DMS153 (cell line): Measurements from ENCODE around the gene SPATA25.

Experiments used
- DNase-seq: peaks from one replicate; lab custom pipeline; 2025; lab: John Stamatoyannopoulos, UW

SPATA25 gene

DNA sequence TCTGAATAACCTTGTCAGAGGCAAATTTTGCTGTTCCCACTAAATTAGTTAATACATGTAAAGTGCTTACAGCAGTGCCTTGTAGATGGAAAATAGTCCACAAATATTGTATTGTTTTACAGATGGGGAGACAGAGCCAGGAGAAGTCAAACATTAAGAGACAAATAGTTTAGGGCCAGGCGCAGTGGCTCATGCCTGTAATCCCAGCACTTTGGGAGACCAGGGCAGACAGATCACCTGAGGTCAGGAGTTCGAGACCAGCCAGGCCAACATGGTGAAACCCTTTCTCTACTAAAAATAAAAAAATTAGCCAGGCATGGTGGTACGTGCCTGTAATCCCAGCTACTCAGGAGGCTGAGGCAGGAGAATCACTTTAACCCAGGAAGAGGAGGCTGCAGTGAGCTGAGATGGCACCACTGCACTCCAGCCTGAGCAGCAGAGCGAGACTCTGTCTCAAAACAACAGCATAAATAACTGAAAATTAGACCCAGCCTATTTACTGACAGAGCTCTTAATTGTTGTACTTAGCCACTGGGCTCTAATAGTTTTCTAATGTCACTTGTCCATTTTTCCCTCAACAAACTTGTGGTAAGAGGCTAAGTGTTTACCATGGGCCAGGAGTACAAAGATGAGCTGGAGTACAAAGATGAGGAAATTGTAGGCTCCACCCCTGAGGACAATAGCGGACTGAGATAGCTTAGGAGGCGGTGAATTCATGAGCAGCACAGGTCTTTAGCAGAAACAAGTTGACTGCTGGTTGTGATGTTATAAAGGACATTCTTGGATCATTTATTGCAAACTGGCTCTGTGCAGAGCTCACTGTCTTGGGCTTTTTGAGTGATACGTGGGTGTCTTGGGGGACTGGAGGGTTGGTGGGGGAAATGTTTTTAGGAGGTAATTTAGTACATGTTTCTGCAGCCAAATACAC lies 23.6 kb downstream of the SPATA25 start:
- DNase-seq: peak; percentile 42

DNA sequence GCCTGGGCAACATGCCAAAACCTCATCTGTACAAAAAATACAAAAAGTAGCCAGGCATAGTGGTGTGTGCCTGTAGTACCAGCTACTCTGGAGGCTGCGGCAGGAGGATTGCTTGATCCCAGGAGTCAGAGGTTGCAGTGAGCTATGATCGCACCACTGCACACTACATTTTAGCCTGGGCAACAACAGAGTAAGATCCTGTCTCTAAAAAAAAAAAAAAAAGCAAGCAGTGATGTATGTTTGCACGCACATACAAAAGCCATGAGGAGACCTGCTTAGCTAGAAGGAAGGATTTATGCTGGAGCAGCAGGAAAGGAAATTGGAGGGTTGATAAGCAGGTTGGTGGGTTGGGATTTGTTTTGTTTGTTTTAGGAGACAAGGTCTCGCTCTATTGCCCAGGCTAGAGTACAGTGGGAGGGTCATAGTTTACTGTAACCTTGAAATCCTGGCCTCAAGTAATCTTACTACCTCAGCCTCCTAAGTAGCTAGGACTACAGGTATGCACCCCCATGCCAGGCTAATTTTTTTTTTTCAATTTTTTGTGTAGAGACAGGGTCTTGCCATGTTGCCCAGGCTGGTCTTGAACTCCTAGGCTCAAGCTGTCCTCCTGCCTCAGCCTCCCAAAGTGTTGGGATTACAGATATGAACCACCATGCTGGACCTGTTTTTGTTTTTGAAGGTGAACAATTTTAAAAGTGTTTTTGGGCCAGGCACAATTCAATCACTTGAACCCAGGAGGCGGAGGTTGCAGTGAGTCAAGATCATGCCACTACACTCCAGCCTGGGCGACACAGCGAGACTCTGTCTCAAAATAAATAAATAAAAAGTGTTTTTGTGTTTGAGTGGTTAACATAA lies 26.0 kb downstream of the SPATA25 start:
- peak; percentile 44 for DNase-seq

DNA sequence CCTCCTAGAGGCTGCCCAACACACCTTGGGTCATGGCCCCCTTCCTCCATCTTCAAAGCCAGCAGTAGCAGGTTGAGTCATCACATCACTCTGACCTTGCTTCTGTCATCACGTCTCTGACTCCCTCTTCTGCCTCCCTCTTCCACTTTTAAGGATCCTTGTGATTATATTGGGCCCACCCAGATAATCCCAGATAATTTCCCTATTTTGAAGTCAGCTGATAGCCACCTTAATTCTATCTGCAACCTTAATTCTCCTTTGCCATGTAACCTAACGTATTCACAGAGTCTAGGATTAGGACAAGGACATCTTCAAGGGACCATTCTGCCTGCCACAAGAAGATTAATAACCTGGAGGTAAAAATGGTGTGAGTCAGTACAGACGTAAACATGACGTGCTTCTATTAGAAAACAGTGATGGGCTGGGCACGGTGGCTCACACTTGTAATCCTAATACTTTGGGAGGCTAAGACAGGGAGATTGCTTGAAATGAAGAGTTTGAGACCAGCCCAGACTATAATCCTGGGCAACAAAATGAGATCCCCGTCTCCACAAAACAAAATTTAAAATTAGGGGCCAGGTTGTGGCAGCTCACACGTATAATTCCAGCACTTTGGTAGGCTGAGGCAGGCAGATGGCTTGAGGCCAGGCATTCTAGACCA lies 26.7 kb downstream of the SPATA25 start:
- no peak for DNase-seq

DNA sequence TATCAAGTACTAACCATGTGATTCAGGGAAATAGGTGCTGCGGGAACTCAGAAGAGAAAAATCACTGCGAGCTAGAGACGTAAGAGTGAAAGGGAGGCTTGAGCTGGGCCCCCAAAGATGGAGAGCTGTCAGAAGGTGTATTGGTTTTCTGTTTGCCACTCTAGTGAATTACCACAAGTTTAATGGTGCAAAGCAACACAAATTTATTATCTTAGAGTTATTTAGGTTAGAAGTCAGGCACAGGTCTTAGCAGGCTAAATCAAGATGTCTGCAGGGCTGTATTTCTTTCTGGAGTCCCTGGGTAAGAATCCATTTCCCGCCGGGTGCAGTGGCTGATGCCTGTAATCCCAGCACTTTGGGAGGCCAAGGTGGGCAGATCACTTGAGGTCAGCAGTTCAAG lies 27.5 kb downstream of the SPATA25 start:
- no peak for DNase-seq

DNA sequence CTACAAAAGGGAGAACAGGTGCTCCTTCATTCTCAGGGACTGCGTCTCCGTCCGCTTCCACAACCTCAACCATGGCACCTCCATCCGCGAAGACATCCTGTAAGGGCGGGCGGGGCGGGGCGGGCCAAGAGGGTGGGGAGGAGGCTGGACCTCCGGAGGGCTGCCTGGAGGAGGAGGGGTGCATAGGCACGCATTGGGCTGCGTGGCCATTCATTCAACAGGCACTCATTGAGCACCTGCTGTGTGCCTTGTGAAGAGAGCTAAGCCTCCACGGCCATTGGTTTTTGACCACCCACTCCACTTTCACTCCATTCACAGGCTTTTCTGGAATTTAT lies 29.6 kb downstream of the SPATA25 start:
- no peak for DNase-seq

DNA sequence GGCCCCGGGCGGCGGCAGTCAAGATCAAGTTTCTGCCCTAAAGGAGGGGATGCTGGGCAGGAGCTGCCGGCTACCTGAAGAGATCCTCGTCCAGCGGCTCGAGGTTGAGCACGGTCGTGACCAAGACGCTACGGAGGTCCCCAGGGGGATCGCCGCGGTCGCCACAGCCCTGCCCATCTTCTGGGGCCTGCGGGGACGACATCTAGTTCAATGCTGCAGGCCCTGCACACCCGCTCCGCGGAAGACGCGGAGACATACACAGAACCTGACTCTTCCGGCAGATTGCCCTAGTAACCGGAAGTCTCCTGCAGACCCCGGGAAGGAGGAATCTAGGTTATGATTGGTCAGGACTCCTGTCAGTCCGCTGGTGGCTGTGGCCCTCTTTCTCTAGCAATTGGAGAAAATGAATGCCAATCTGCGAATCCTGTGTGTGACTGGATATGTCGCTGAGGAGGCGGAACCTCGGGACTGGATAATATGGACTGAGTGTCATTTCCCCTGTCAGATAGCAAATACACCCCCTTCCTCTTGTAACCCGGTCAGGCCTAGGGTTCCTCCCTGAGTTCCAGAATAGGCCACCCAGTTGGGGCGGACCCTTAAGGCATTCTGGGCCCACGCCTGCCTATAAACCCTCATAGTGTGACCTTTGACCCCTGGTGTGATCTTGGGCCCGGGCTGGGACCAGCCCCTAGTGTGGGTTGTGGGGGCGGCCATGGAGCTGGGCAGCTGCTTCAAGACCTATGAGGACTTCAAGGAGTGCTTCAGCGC lies 30.1 kb downstream of the SPATA25 start, which contains the start of the genes ACOT8 and ZSWIM3:
Gene ACOT8 (minus strand): TSS at position 279 of the 768 bp plus-strand sequence. CDS start 77 bp downstream, at position 202.
Gene ZSWIM3 (plus strand): TSS at position 501 of the 768 bp plus-strand sequence. CDS start 212 bp downstream, at position 713.
- DNase-seq: peak; percentile 99

DNA sequence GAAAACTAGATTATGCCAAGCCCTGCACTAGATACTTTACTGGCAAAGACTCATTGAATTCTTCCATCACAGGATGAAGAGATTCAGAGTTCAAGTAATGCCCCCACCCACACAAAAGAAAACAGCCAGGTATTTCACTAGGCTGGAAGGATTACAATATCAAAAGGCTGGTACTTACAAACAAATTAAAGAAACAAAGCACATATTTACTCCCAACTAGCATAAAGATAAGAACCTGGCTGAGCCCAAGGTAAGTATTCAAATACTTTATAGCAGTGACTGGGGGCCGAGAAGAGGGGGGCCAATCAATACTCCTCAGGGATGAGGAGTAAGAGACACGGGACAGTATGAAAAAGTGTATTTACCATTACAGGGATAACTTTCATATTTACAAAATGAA lies 33.9 kb downstream of the SPATA25 start:
- no peak for DNase-seq

DNA sequence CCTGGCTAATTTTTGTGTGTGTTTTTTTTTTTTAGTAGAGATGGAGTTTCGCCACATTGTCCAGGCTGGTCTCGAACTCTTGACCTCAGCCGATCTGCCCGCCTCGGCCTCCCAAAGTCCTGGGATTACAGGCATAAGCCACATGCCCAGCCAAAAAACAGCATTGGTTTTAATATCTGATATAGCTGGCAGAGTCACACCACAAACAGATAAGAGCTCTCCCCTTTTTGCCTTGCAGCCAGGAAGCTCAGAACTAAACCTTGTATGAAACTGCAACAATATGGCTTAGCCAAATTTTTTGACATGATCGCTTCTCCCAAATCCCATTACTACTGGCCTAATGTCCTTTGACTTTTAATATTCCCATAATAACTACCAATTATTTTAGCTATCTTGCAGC lies 35.1 kb downstream of the SPATA25 start:
- DNase-seq: no peak

DNA sequence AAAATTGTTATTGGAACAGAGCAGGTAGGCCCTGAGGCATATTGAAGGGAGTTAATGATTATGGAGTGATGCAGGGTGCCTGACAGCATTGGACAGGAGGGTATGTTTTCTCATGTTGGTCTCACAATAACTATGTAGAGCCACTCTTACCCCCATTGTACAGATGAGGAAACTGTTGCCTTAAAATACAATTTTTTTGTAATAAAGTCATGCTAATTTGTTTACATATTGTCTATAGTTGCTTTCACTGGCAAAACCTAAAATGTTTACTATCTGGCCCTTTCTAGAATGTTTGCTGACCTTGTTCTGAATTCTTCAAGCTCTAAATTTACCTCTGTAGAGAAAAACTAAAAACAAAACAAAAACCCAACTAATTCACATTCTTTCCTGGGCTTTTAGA lies 35.9 kb downstream of the SPATA25 start:
- no peak for DNase-seq

DNA sequence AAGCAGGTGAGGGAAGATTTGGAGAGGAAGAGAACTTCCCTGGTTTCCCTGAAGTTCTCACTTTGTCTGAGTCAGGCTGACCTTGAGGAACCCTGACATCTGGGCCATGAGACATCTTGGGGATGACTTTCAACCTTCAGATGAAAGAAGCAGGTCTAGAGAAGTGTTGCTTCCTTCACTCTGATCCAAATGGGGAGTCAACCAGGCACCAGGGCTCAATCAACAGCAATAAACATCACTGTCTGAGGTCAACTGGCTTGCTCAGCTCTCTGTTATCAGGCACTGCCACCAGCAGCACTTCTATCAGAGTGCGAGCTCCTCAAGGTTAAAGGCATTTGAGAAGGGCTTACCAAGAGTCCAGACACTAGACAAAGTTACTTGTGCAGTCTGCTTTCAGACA lies 36.5 kb downstream of the SPATA25 start:
- no peak for DNase-seq

DNA sequence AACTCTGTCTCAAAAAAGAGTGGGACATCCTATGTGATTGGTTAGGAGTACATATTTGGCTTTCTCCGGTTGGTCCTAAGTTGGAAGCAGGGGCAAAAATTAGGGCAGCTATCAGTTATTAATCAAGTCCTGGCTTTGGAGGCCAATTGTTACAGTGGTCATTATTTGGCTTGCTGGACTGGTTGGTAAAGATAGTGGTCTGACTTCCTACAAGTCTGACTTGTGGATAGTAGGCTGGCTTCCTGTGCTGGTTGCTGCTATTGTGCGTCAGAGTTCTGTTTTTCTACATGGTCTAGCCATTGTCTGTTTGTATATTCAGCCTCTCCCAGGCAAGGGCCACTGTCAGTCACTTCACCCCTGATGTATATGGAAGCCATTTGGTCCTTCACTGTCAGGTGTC lies 37.2 kb downstream of the SPATA25 start:
- DNase-seq: no peak

DNA sequence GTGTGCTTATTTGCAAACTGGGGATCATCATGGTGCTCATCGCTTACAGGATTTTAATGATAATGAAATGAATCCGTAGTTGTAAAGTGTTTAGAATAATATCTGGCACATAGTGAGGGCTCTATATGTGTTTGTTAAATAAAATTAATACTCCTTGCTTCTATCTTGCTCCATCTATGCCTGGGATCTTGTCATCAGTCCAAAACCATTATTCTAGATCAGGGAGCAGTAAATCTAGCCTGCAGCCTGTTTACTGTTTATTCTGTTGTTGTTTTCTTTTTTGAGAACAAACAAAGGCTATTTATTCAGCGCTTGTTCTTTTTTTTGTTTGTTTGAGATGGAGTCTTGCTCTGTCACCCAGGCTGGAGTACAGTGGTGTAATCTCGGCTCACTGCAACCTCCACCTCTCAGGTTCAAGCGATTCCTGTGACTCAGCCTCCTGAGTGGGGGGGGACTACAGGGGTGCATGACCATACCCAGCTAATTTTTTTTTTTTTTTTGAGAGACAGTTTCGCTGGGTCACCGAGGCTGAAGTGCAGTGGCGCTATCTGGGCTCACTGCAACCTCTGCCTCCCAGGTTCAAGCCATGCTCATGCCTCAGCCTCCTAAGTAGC lies 38.3 kb downstream of the SPATA25 start:
- no peak for DNase-seq

DNA sequence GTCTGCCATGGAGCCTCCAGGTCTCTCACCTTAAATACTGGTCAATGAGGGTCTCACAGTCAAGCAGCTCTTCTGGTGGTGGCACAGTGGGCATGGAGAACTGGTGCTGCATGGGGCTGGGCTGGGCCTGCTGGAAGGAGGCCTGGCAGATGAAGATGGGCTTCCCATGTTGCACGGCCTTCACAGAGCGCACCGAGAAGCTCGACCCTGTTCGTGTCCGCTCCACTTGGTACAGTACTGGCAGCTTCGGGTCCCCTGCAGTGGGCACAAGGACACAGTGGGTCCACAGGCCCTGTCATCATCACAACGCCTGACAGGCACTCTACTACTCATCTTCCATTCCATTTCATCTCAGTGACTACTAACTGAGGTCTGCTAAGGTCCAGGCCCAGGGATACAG lies 39.0 kb downstream of the SPATA25 start:
- DNase-seq: no peak

DNA sequence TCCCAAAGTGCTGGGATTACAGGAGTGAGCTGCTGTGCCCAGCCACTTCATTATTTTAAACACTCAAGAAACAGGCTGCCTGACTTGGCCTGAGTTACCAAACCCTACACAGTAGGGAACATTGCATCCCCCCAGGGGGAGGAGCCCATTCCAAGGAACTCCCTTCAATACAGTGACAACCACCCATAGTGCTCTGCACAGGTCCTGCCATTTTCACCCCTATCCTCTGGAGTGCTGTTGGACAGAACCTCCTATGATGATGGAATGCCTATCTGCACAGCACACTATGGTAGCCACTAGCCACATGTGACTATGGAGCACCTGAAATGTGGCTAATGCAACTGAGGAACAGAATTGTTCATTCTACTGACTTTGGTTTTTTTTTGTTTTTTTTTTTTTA lies 42.0 kb downstream of the SPATA25 start:
- no peak for DNase-seq

DNA sequence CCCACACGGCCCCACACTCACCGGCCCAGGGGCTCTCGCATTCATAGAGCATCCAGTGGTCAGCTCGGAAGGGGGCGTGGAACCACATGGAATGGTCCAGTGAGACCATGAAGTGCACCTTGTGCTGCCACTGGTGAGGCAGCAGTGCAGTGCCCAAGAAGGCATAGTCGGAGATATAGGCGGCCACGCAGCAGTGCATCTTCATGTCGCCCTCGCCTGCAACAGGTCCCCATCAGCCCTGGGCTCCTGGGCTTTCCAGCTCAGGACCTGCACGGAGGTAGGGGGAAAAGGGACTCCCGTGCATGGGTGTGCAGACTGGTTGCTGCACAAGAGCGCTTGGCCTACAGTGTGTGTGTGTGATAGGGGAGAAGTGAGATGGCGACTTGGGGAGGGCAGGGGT lies 43.9 kb downstream of the SPATA25 start:
- no peak for DNase-seq

DNA sequence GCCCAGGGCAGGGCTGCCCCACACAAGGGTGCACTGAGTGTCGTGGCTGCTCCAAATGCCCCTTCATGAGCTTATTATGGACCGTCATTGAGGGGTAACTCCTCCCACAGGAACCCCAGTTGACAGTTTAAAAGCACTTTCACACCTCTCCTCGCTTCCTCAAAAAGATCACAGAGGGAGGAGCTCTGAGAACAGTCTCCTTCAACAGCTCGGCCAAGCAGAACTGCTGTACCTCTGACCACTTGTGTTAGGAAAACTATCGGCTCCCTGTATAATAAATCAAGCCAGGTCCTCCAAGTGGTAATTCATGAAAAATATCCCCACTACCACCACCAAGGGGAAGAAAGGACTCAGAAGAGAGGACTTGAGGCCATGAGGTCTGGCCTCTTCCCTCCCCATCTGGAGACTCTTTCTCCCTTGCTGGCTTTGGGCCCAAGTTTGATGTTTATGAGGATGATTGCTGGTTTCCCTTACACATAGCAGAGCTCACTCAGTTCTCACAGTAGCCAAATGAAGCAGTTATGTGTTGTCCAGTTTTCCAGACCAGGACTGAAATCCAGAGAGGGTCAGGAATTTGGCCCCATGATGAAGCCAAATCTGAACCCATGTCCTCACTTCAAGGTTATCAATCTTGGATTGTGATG lies 45.1 kb downstream of the SPATA25 start:
- no peak for DNase-seq

DNA sequence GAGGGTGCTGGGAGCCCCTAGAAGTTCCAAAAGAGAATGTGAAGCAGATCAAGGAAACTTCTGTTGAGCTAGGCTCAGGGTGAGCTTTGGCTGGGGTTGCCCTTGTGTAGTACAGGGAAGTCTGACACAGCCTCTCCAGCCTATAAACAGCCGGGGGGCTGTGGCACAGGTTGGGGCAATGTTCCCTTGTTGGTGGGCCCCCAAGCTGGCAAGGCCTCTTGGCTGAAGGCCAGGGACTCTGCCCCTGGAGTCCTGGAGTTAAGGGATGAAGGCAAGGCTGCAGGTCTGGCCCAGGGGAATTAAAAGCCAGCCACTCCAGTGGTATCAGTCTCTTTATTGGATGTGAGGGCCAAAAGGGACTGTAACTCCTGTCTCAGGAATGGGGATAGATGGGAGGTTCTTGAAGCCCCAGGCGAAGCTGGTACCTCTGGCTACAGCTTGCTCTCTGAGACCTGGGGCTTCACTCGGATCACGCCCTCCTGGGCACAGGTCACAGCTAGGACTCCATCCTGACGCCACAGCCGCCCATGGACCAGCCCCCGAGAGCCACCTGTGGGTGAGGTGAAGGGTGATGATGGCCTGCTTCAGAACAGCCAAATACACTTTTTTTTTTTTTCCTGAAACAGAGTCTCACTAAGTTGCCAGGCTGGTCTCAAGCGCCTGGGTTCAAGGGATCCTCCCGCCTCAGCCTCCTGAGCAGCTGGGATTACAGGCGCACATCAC lies 45.9 kb downstream of the SPATA25 start:
- DNase-seq: no peak

DNA sequence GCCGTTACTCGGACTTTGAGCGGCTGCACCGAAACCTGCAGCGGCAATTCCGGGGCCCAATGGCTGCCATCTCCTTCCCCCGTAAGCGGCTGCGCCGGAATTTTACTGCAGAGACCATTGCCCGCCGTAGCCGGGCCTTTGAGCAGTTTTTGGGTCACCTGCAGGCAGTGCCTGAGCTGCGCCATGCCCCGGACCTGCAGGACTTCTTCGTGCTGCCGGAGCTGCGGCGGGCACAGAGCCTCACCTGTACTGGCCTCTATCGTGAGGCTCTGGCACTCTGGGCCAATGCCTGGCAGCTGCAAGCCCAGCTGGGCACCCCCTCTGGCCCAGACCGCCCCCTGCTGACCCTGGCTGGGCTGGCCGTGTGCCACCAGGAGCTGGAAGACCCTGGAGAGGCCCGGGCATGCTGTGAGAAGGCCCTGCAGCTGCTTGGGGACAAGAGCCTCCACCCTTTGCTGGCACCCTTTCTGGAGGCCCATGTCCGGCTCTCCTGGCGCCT lies 46.7 kb downstream of the SPATA25 start:
- no peak for DNase-seq

DNA sequence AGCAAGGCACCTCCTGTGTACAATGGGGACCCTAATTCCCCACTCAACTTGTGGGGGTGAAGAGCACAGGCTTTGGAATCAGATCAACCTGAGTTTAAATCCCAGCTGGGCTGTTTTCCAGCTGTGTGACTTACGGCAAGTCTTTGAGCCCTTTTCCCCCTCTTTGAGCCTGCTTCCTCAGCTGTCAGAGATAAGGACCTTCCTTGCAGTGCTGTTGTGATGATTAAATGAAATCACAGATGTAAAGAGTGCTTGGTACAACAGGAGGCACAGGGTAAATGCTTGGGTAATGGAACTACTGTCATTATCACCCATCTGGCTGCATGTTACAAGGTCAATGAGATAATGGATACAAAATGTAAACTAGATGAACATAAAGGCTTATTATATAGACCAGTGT lies 50.6 kb downstream of the SPATA25 start:
- no peak for DNase-seq
